Subcutaneous abdominal adipose tissue (tissue), 5 donors: ENCODE measurements around the gene LEF1.

Experiments
- H3K27ac ChIP-seq: one replicate; pipeline ENCODE4 v1.7.0; 2013; ENCODE audit warnings: low read depth, mild to moderate bottlenecking, inconsistent platforms, low read length, moderate library complexity
- H3K27me3 ChIP-seq, 5 donors: one replicate each; pipeline ENCODE4 v1.7.0; 2013; ENCODE audit warnings: low read length in 5 of 5, inconsistent platforms in 1 of 5; ENCODE audit not compliant: control insufficient read depth in 5 of 5, insufficient read depth in 4 of 5
- H3K36me3 ChIP-seq, 5 donors: one replicate each; pipeline ENCODE4 v1.7.0; 2013; ENCODE audit warnings: low read length in 5 of 5; ENCODE audit not compliant: control insufficient read depth in 5 of 5, insufficient read depth in 5 of 5
- H3K4me1 ChIP-seq, 5 donors: one replicate each; pipeline ENCODE4 v1.7.0; 2013; ENCODE audit warnings: low read length in 5 of 5, mild to moderate bottlenecking in 3 of 5, moderate library complexity in 1 of 5; ENCODE audit not compliant: control insufficient read depth in 5 of 5, insufficient read depth in 5 of 5
- H3K4me3 ChIP-seq, 5 donors: one replicate each; pipeline ENCODE4 v1.7.0; 2013; ENCODE audit warnings: low read length in 5 of 5, low read depth in 1 of 5
- H3K9ac ChIP-seq, 5 donors: one replicate each; pipeline ENCODE4 v1.7.0; 2013; ENCODE audit warnings: low read length in 5 of 5, mild to moderate bottlenecking in 4 of 5, moderate library complexity in 3 of 5
- H3K9me3 ChIP-seq, 5 donors: one replicate each; pipeline ENCODE4 v1.7.0; 2013; ENCODE audit warnings: low read length in 5 of 5; ENCODE audit not compliant: control insufficient read depth in 5 of 5
- donor health status: healthy.
- donor health status: healthy.
- donor health status: healthy.
- donor health status: healthy.
- donor health status: healthy.

LEF1 gene

GRCh38 chr4:108106186-108106585, 62.5 kb downstream of the LEF1 start:
- Histone ChIP-seq H3K4me3 (no peak overlapping the region), H3K9me3 (no peaks in the 10 kb centered on the region), H3K9ac (no peak overlapping the region), H3K27me3 (no peaks in the 10 kb centered on the region), H3K36me3 (no peaks in the 10 kb centered on the region), H3K27ac (no peak overlapping the region), H3K4me1 (no peaks in the 10 kb centered on the region)

DNA sequence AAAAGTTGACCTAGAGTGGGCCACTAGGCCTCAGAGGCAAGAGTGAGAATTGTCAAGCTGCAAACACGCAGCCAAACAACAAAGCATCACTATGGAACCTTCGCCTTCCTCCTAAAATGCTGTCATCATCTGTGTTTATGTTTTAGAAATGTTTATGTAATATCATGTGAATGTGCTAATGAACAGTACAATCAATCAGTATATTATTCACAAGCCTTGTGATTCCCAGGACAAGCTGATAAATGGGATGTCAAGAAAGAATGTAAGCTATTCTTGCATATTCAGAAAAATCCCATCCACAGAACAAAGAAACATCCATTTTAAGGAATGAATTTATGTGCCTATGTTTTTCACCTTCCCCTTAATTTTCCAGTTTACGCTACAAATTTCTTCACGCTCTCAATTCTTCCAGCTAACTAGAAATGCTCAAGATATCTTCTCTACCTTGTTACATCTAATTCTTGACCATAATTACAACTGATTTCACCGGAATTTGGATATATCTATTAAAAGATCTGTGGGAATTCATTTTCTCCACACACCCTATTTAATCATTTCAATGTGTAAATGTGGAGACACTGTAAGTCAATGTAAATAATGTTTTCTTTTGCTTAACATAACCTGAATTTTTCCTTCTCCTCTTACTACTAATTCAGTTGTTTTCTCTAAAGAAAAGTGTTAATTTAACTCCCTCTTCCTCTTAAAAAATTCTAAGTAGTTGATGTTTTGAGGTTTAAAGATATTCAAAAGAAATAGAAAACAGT, 65.5 kb downstream of the LEF1 start:
- Histone ChIP-seq H3K27ac (no peak overlapping the region), H3K9ac (no peak overlapping the region), H3K36me3 (no peaks in the 10 kb centered on the region), H3K9me3 (no peaks in the 10 kb centered on the region), H3K27me3 (no peaks in the 10 kb centered on the region), H3K4me3 (no peak overlapping the region), H3K4me1 (no peaks in the 10 kb centered on the region)

- H3K27ac ChIP-seq: no peak overlapping the region
- H3K9me3 ChIP-seq: no peaks in the 10 kb centered on the region
- H3K9ac ChIP-seq: no peak overlapping the region
- H3K27me3 ChIP-seq: no peaks in the 10 kb centered on the region
- H3K4me3 ChIP-seq: no peak overlapping the region
- H3K4me1 ChIP-seq: no peaks in the 10 kb centered on the region
- no peaks in the 10 kb centered on the region for H3K36me3 ChIP-seq
These were observed 67.9 kb downstream of the LEF1 start for GRCh38 chr4:108100827-108101226.

GRCh38 chr4:108099838-108100237, 68.9 kb downstream of the LEF1 start:
- Histone ChIP-seq H3K36me3 (no peaks in the 10 kb centered on the region), H3K4me1 (no peaks in the 10 kb centered on the region), H3K4me3 (no peak overlapping the region), H3K9ac (no peak overlapping the region), H3K27ac (no peak overlapping the region), H3K27me3 (no peaks in the 10 kb centered on the region), H3K9me3 (no peaks in the 10 kb centered on the region)

- Histone ChIP-seq H3K36me3 (no peaks in the 10 kb centered on the region), H3K4me3 (no peak overlapping the region), H3K4me1 (no peaks in the 10 kb centered on the region), H3K9ac (no peak overlapping the region), H3K9me3 (no peaks in the 10 kb centered on the region), H3K27me3 (no peaks in the 10 kb centered on the region), H3K27ac (no peak overlapping the region)
These were observed 70.7 kb downstream of the LEF1 start for GRCh38 chr4:108097990-108098553.

DNA sequence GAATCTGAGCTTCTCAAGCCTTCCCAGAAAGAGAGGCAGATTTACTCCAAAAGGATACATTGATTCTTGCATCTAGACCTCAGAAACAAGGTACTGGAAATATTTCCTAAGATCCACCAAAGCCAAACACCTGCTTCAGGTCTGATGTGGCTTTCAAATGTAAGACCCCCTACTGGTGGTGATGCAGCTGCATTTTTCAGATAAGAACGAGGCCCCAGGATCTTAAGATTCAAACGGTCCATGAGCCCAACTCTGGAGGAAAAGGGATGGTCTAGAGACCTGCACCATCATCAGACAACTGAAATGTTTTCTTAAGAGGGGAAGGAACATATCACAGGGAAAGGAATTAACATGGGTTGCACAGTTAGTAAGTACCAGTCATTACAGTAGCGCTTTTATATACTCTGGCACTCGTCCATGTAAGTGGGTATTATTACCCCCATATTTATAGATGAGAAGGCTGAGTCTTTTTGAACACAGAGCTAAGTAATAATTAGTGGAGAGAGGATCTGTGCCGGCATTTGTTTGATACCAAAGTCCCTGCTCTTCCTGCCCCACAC, 73.7 kb downstream of the LEF1 start:
- Histone ChIP-seq H3K9me3 (no peaks in the 10 kb centered on the region), H3K27ac (no peak overlapping the region)

DNA sequence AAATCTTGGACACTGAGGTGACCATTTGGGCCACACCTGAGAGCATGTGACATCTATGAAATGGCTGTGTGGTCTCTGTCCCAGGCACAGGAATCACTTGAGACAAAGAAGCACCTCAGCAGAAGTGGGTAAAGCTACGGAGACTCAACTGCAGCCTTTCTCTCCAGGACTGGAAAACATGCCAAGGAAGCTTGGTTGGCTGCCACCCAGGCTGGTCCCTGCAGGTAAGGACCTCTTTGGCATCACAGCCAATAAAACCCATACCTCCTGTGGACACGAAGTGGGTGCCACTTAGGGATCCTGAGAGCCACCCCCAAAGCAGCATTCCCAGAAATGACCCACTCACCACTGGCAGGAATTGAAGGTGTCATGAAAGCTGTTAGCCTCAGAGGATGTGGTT, 74.6 kb downstream of the LEF1 start:
- H3K9ac ChIP-seq: no peak overlapping the region
- no peak overlapping the region for H3K4me3 ChIP-seq
- H3K27ac ChIP-seq: no peak overlapping the region
- H3K36me3 ChIP-seq: no peaks in the 10 kb centered on the region
- no peaks in the 10 kb centered on the region for H3K9me3 ChIP-seq
- no peaks in the 10 kb centered on the region for H3K4me1 ChIP-seq
- no peaks in the 10 kb centered on the region for H3K27me3 ChIP-seq

More for the DNA sequence above, 73.7 kb downstream of the LEF1 start:
- Histone ChIP-seq H3K27me3 (no peaks in the 10 kb centered on the region), H3K9ac (no peak overlapping the region), H3K4me1 (no peaks in the 10 kb centered on the region), H3K36me3 (no peaks in the 10 kb centered on the region), H3K4me3 (no peak overlapping the region)

DNA sequence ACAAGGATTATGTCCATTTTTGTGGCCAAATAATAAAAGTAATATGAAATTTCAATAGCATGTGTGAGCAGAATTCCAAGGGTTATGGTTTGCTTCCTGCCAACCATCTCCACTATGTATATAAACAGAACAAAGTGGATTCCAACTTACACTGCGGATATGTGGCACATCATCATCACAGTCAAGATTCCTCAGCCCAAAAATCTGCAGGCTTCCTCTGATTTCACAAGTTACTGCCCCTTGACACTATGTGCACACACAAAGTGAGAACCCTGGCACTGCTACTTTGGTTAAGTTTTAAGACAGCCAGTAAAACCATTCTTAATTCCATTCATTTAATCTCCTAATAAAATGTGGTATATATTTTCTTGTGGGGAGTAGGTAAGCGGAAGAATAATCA, 76.4 kb downstream of the LEF1 start:
- no peak overlapping the region for H3K4me3 ChIP-seq
- H3K27ac ChIP-seq: no peak overlapping the region
- no peaks in the 10 kb centered on the region for H3K9me3 ChIP-seq
- no peaks in the 10 kb centered on the region for H3K36me3 ChIP-seq
- no peaks in the 10 kb centered on the region for H3K4me1 ChIP-seq
- no peaks in the 10 kb centered on the region for H3K27me3 ChIP-seq
- no peak overlapping the region for H3K9ac ChIP-seq

- Histone ChIP-seq H3K36me3 (no peaks in the 10 kb centered on the region), H3K27me3 (no peaks in the 10 kb centered on the region), H3K4me1 (no peaks in the 10 kb centered on the region), H3K9me3 (no peaks in the 10 kb centered on the region), H3K9ac (no peak overlapping the region), H3K4me3 (no peak overlapping the region), H3K27ac (no peak overlapping the region)
These were observed 81.3 kb downstream of the LEF1 start for GRCh38 chr4:108087293-108087967.

DNA sequence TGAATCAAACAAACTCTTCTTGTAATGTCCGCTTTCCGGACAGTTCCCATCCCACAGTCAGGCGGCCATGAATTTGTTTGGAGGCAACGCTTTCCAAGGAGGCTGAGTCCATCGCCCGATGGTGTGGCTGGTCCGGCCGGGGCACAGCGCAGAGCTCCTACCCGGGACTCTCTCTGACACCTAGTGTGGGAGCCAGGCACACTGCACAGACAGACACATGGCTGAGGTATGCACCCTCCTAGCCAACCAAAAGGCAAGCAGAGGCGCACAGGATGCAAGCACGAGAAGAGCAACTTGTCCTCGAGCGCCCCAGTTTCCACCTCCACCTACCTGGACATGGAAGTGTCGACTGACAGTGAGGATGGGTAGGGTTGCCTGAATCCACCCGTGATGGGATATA, 87.5 kb downstream of the LEF1 start:
- Histone ChIP-seq H3K4me3 (no peak overlapping the region), H3K27ac (no peak overlapping the region)

More for the DNA sequence above, 87.5 kb downstream of the LEF1 start:
- Histone ChIP-seq H3K9ac (no peak overlapping the region), H3K27me3 (peaks cover 0 to 3% (median 0%) of the 10 kb centered on the region in 5 donors), H3K4me1 (no peaks in the 10 kb centered on the region), H3K9me3 (no peaks in the 10 kb centered on the region), H3K36me3 (no peaks in the 10 kb centered on the region)
